C4-2B (cell line): ENCODE results near the gene ITIH5.

Source experiments
- H3K27ac ChIP-seq: fragments of 450-650 bp; 2 replicates; pipeline ENCODE4 v1.5.1; 2017
- CTCF ChIP-seq: fragments of 450-650 bp; conservative IDR thresholded peaks from 2 replicates; pipeline ENCODE4 v1.5.1; 2017; ENCODE audit warnings: mild to moderate bottlenecking
- ZFX ChIP-seq: fragments of 450-650 bp; IDR thresholded peaks from 2 replicates; pipeline ENCODE4 v1.6.1; 2017

The ITIH5 gene

GRCh38 chr10:7705341-7705740 lies 38.6 kb upstream of the ITIH5 start:
- H3K27ac ChIP-seq, result no peak overlapping the region
- TF ChIP-seq ZFX, result no peak
- TF ChIP-seq CTCF, result no peak

GRCh38 chr10:7704071-7705016 lies 37.6 kb upstream of the ITIH5 start:
- no peak overlapping the region for H3K27ac ChIP-seq
- TF ChIP-seq ZFX (no peak), CTCF (no peak)

- TF ChIP-seq ZFX (no peak), CTCF (no peak)
Observed at GRCh38 chr10:7703140-7703539, 36.4 kb upstream of the ITIH5 start, which contains the start of gene ITIH2. ITIH2 (plus strand) TSS chr10:7703316; CDS start chr10:7703435, 119 bp downstream.

GRCh38 chr10:7702288-7702812 lies 35.6 kb upstream of the ITIH5 start:
- no peak overlapping the region for H3K27ac ChIP-seq
- TF ChIP-seq CTCF, result no peak
- no peak for TF ChIP-seq ZFX

More at GRCh38 chr10:7703140-7703539, 36.4 kb upstream of the ITIH5 start, which contains the start of gene ITIH2:
- no peak within 1 kb of the TSS for H3K27ac ChIP-seq

GRCh38 chr10:7701158-7701742 lies 34.5 kb upstream of the ITIH5 start:
- no peak overlapping the region for H3K27ac ChIP-seq
- TF ChIP-seq ZFX (no peak), CTCF (no peak)

DNA sequence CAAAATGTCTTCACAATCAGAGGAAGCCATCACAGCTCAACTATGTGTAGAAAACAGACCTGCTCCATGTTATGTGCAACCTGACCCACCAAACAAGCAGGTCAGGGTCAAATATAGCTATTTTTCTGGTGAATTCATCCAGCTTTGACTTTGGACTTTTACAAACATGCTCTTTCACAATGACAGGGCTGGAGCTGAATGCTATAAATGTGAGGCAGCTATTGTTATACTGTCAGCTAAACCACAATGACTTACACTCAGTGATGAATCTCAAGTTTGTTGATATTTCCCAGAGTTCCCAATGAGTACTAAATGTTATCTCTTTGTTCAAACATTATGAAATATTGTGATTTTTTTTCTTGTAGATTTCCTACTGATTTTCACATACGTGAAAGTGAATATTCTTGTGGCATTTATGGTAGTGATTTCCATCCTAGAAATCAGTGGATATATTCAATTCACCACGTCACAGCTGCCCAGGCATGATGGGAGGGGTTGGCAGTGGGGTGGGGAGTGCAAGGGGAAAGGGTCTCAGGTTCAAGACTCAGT lies 33.9 kb upstream of the ITIH5 start:
- no peak overlapping the region for H3K27ac ChIP-seq
- no peak for TF ChIP-seq ZFX
- no peak for TF ChIP-seq CTCF

DNA sequence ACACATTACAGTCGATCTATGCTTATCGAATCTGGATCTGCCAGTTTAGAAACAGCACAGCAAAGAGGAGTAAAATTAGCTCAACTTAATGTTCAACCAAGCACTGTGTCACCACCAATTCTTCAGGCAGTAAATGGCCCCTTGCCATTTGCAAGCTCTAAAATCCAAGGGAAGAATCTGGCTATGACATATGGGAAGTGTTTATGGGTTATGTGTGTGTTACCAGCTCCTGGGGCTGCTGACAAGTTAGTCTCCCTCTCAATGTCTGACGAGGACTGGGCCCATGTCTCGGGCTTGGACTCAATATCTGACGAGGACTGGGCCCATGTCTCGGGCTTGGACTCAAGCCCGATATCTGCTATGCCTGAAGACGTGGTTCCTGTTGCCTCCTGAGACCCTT lies 30.7 kb upstream of the ITIH5 start:
- TF ChIP-seq ZFX (no peak), CTCF (no peak)
- H3K27ac ChIP-seq, result no peak overlapping the region
